HepG2 (cell line): ENCODE data around the gene KPNB1. TPM values are rescaled to one million over a fixed set of nuclear protein-coding genes. Genes with fewer than 3 reads are reported as not detected.

ENCODE experiments used
- ATAC-seq: fragments of 200-7000 bp; cut with Tn5 transposase; 3 replicates; pipeline ENCODE4 v1.9.1; 2020; ENCODE audit warnings: mild to moderate bottlenecking, moderate library complexity
- BruUV-seq: library from RNA; stranded (reverse); fragments of 400-500 nt; replicated peaks from 2 replicates; lab custom pipeline; 2021; lab: Mats Ljungman, UMichigan
- CTCF ChIA-PET: fragments of 300-600 bp; formaldehyde crosslinking; extraction: SDS; loops from one replicate; lab custom pipeline; 2021; ENCODE audit warnings: low total read pairs, inconsistent platforms, low intra/inter-chr PET ratio; lab: Yijun Ruan, JAX
- POLR2A ChIA-PET: fragments of 350-600 bp; sonication (Branson Sonifier 250); formaldehyde crosslinking; loops from one replicate; lab custom pipeline; 2020; ENCODE audit warnings: antibody characterized with exemption, inconsistent platforms; lab: Yijun Ruan, JAX
- DNase-seq: peaks from one replicate; pipeline ENCODE4 v3.0.0-alpha.2; 2015; ENCODE audit warnings: low spot score
- FAIRE-seq: peaks from 3 replicates; lab custom pipeline; 2011; peaks lifted over from hg19 to GRCh38; lab: Jason Lieb, UNC
- H2AFZ ChIP-seq: one replicate; pipeline ENCODE4 v1.6.1; 2011; ENCODE audit warnings: low read length, inconsistent platforms
- H3K27ac ChIP-seq: fragments of 300-600 bp; 3 replicates; pipeline ENCODE4 v1.8.0; 2011; ENCODE audit warnings: mixed run types, mild to moderate bottlenecking, mixed read lengths, low read length, inconsistent platforms; ENCODE audit not compliant: insufficient read depth; ENCODE audit errors: extremely low read length
- H3K27me3 ChIP-seq, 2 experiments: fragments of 200-600 bp in 1 of 2; 2 replicates in 1 of 2; 3 replicates in 1 of 2; pipeline versions ENCODE4 v1.6.0 to v1.8.0; 2011; ENCODE audit warnings: low read length in 2 of 2, mild to moderate bottlenecking in 2 of 2, moderate library complexity in 2 of 2, inconsistent platforms in 1 of 2; ENCODE audit not compliant: insufficient read depth in 2 of 2, control insufficient read depth in 1 of 2
- H3K36me3 ChIP-seq, 2 experiments: fragments of 200-600 bp in 1 of 2; replicated peaks in 1 of 2; 2 replicates in 1 of 2; 3 replicates in 1 of 2; pipeline versions ENCODE4 v1.5.1 to v1.8.0; 2011; ENCODE audit warnings: low read length in 2 of 2, inconsistent platforms in 1 of 2; ENCODE audit not compliant: insufficient read depth in 2 of 2, control insufficient read depth in 1 of 2
- H3K4me1 ChIP-seq: 2 replicates; pipeline ENCODE4 v1.5.1; 2012; ENCODE audit warnings: low read length, inconsistent platforms; ENCODE audit not compliant: insufficient read depth
- H3K4me2 ChIP-seq: 2 replicates; pipeline ENCODE4 v1.6.0; 2011; ENCODE audit warnings: low read depth, low read length, inconsistent platforms
- H3K4me3 ChIP-seq, 3 experiments: fragments of 200-600 bp in 1 of 3; sonication (generic), shearing (Covaris generic) in 1 of 3; replicated peaks in 1 of 3; 2 replicates each; pipeline ENCODE4 v1.5.1; 2011 to 2016; ENCODE audit warnings: low read length in 3 of 3, inconsistent platforms in 2 of 3, low read depth in 2 of 3, mild to moderate bottlenecking in 2 of 3, control low read depth in 1 of 3, mixed read lengths in 1 of 3; ENCODE audit not compliant: insufficient read depth in 1 of 3
- H3K79me2 ChIP-seq: one replicate; pipeline ENCODE4 v1.6.1; 2011; ENCODE audit warnings: low read length, inconsistent platforms; ENCODE audit not compliant: insufficient read depth
- H3K9ac ChIP-seq: 2 replicates; pipeline ENCODE4 v1.6.0; 2011; ENCODE audit warnings: mild to moderate bottlenecking, low read depth, low read length, inconsistent platforms; ENCODE audit not compliant: insufficient read depth
- H3K9me3 ChIP-seq: 2 replicates; pipeline ENCODE4 v1.5.1; 2012; ENCODE audit warnings: mild to moderate bottlenecking, low read length
- H4K20me1 ChIP-seq: 2 replicates; pipeline ENCODE4 v1.6.0; 2011; ENCODE audit warnings: inconsistent platforms, mild to moderate bottlenecking, low read length, moderate library complexity; ENCODE audit not compliant: insufficient read depth
- CENPX ChIP-seq: sonication (generic); formaldehyde crosslinking; IDR thresholded peaks from 2 replicates; pipeline ENCODE4 v1.9.0; 2021; ENCODE audit warnings: mild to moderate bottlenecking, missing genetic modification reagents, moderate library complexity
- FLYWCH1 ChIP-seq: sonication (generic); formaldehyde crosslinking; IDR thresholded peaks from 2 replicates; pipeline ENCODE4 v1.8.1; 2023; ENCODE audit warnings: mild to moderate bottlenecking, missing genetic modification reagents
- FOXA3 ChIP-seq: IDR thresholded peaks from 2 replicates; pipeline ENCODE4 v1.6.1; 2016; ENCODE audit warnings: missing genetic modification reagents, missing compliant biosample characterization
- GTF2F1 ChIP-seq: fragments of 150-350 bp; IDR thresholded peaks from 2 replicates; pipeline ENCODE4 v1.6.1; 2014; ENCODE audit warnings: low read length
- KLF13 ChIP-seq: sonication (generic); formaldehyde crosslinking; IDR thresholded peaks from 2 replicates; pipeline ENCODE4 v1.4.0; 2020; ENCODE audit warnings: mild to moderate bottlenecking, missing genetic modification reagents
- NFE2L1 ChIP-seq: sonication (generic); formaldehyde crosslinking; IDR thresholded peaks from 2 replicates; pipeline ENCODE4 v1.4.0; 2020; ENCODE audit warnings: missing genetic modification reagents, mild to moderate bottlenecking, borderline replicate concordance
- RBFOX2 ChIP-seq: fragments of 200-400 bp; formaldehyde crosslinking; IDR thresholded peaks from 2 replicates; pipeline ENCODE4 v1.6.1; 2017; ENCODE audit warnings: low read depth, mild to moderate bottlenecking, low read length
- ZBTB7B ChIP-seq: sonication (generic); formaldehyde crosslinking; IDR thresholded peaks from 2 replicates; pipeline ENCODE4 v1.4.0; 2020; ENCODE audit warnings: missing genetic modification reagents
- ZFP1 ChIP-seq: IDR thresholded peaks from 2 replicates; pipeline ENCODE4 v1.6.1; 2016
- ZNF207 ChIP-seq: fragments of 450-650 bp; IDR thresholded peaks from 2 replicates; pipeline ENCODE4 v1.6.1; 2016; ENCODE audit warnings: antibody characterized with exemption, borderline replicate concordance
- ZNF253 ChIP-seq: sonication (generic); formaldehyde crosslinking; IDR thresholded peaks from 2 replicates; pipeline ENCODE4 v1.8.0; 2022; ENCODE audit warnings: mild to moderate bottlenecking, missing genetic modification reagents, borderline replicate concordance
- ZNF331 ChIP-seq: sonication (generic); formaldehyde crosslinking; IDR thresholded peaks from 2 replicates; pipeline ENCODE4 v1.4.0; 2020; ENCODE audit warnings: missing genetic modification reagents
- ZNF496 ChIP-seq: sonication (generic); formaldehyde crosslinking; IDR thresholded peaks from 2 replicates; pipeline ENCODE4 v1.8.1; 2023; ENCODE audit warnings: mild to moderate bottlenecking, moderate library complexity, missing genetic modification reagents; ENCODE audit not compliant: insufficient replicate concordance
- ZNF552 ChIP-seq: sonication (generic); formaldehyde crosslinking; IDR thresholded peaks from 2 replicates; pipeline ENCODE4 v1.9.0; 2022; ENCODE audit warnings: missing genetic modification reagents, mild to moderate bottlenecking, borderline replicate concordance
- ZNF597 ChIP-seq: sonication (generic); formaldehyde crosslinking; IDR thresholded peaks from 2 replicates; pipeline ENCODE4 v1.5.0; 2020; ENCODE audit warnings: missing genetic modification reagents
- ZNF720 ChIP-seq: sonication (generic); formaldehyde crosslinking; IDR thresholded peaks from 2 replicates; pipeline ENCODE4 v1.4.0; 2020; ENCODE audit warnings: missing genetic modification reagents
- ZNF775 ChIP-seq: sonication (generic); formaldehyde crosslinking; IDR thresholded peaks from 2 replicates; pipeline ENCODE4 v1.4.0; 2020; ENCODE audit warnings: missing genetic modification reagents, mild to moderate bottlenecking, moderate library complexity, borderline replicate concordance
- WGBS: methylation state at CpG from one replicate; pipeline ENCODE4 v1.1.6; 2017; ENCODE audit warnings: low lambda C conversion rate; 5-methylcytosine and 5-hydroxymethylcytosine counted together
- in situ Hi-C: cut with HindIII; loops from 2 replicates; pipeline ENCODE4 v1.10.0; 2017; ENCODE audit warnings: low pct_unique_long_range_greater_than_20kb; ENCODE audit not compliant: extremely low pct_ligation_motif_present
- intact Hi-C: fragments of 100-400 bp; cut with micrococcal nuclease; formaldehyde crosslinking; loops from one replicate; pipeline ENCODE4 v1.10.0; 2022; ENCODE audit not compliant: unreplicated experiment
- polyA plus RNA-seq, 8 experiments: library from polyadenylated mRNA; depleted of rRNA in 3 of 8; stranded (reverse) in 7 of 8; unstranded in 1 of 8; fragments of >200 nt; fragmentation: Illumina TruSeq in 4 of 8; extraction: Trizol in 4 of 8; gene quantifications; 2 replicates each; pipeline versions ENCODE4 v1.2.1 to v1.2.3, GENCODE V29; 2011 to 2016; ENCODE audit warnings: low read depth in 4 of 8, missing spikeins in 1 of 8, mixed read lengths in 1 of 8; ENCODE audit not compliant: insufficient read depth in 1 of 8
- total RNA-seq, 5 experiments: library from RNA; depleted of rRNA; stranded (reverse); fragments of >200 nt; fragmentation: Illumina TruSeq; extraction: Trizol; gene quantifications; 2 replicates each; pipeline ENCODE4 v1.2.3, GENCODE V29; 2016; ENCODE audit warnings: low read depth in 1 of 5
- TF ChIP-seq, protein P1 (sequence below): sonication (generic); formaldehyde crosslinking; IDR thresholded peaks from 2 replicates; pipeline ENCODE4 v1.4.0; 2020; ENCODE audit warnings: mild to moderate bottlenecking, missing genetic modification reagents, borderline replicate concordance

Gene KPNB1
- total and polyA plus RNA-seq, 2 of the 13 experiments (the other 11 are each of a cell fraction or from before 2014, with no cell fraction given) = 164 to 424 TPM

DNA sequence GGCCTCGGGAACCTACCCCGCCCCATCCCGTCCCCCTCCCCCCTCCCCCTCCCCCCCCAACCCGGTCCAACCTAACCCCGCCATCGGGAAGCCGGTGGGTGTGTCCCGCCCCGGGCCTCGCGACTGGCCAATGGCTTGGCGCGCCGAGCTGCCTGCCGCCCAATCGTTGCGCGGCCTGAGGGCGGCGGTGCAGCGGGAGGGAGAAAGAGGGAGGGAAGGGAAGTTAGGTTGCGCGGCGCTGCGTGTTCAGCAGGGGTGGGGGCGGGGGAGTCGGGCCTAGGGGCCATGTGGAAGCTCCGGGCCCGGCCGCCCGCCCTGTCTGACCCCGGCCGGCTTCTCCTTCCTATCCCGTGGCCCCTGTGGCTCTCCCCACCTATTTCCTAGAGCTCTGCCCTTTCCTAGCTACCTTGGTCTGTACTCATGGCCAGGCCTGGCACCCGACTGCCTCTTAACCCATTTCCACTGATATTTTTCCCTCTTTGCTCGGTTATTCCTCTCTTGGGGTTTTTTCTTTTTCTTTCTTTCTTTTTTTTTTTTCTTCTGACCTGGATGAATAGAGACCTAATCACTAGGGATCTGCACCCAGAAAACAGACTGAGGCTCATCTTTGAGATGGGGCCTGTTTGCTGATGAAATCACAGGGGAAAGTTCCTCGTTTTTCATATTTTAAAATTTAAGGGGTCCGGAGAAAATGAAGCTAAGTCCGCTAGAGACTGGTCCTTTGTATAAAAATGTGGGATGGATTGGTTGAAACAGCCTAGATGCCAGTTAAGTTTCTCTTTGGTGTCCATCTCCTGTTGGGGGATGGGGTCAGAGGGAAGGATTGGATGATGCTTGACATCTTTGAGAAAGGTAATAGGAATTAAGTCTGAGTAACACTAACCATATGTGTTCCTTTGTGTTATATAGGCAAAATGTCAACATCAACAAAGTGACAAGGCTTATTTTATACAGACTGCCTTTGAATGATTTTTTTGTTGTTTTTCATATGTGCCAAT, 1.1 kb downstream of the KPNB1 start (continued):
- TF ChIP-seq GTF2F1 = no peak
- TF ChIP-seq ZNF496 = no peak
- TF ChIP-seq ZNF720 (CRISPR knock-in tag) = no peak
- TF ChIP-seq NFE2L1 (CRISPR knock-in tag) = no peak
- no peak for TF ChIP-seq CENPX (CRISPR knock-in tag)
- no peak for TF ChIP-seq ZBTB7B (CRISPR knock-in tag)
- no peak for TF ChIP-seq ZNF331 (CRISPR knock-in tag)
- TF ChIP-seq ZNF253 (CRISPR knock-in tag) = no peak
- TF ChIP-seq ZNF775 (CRISPR knock-in tag) = no peak

- intact Hi-C loops = loop anchor here (2.0 to 5.0 kb wide), 2 partner anchors 13 to 36 kb away; no protein-coding TSS in a partner anchor
- ChIA-PET POLR2A (interaction anchor here (6.7 kb wide), 1 partner anchor 12 kb away, joined by 59 read pairs; no protein-coding TSS in a partner anchor), CTCF (no interaction called here)
- Histone ChIP-seq H3K4me1 (peaks cover 65% of the 10 kb centered on the region), H3K36me3 (peaks cover 28 to 44% of the 10 kb centered on the region in 2 experiments), H3K27me3 (no peaks in the 10 kb centered on the region; a peak in 1 of 5 replicates), H3K4me3 (peak overlapping the region in 2 of 3 experiments; percentile 62 to 77; a peak in 2 of 6 replicates), H2AFZ (no peak overlapping the region), H3K27ac (peak overlapping the region; percentile 0), H3K79me2 (peaks cover 63% of the 10 kb centered on the region), H3K9me3 (no peaks in the 10 kb centered on the region), H3K9ac (peak overlapping the region; percentile 76; the same call in 1 of the 2 replicates), H3K4me2 (peak overlapping the region; percentile 81), H4K20me1 (peaks cover 24% of the 10 kb centered on the region)
- no peak for FAIRE-seq
- in situ Hi-C loops = no loop called here
- 81% methylated on average over 2 of the region's 2 CpGs for WGBS
- ATAC-seq = no peak
- DNase-seq = no peak
- TSS peak; percentile 59 for BruUV-seq
- TF ChIP-seq ZNF207 (no peak), ZFP1 (no peak), FLYWCH1 (no peak), FOXA3 (no peak), ZNF597 (CRISPR knock-in tag) (no peak), KLF13 (CRISPR knock-in tag) (no peak), ZNF552 (CRISPR knock-in tag) (no peak), RBFOX2 (peak; percentile 69; the same call in 1 of the 2 replicates)
- TF ChIP-seq, protein P1, sequence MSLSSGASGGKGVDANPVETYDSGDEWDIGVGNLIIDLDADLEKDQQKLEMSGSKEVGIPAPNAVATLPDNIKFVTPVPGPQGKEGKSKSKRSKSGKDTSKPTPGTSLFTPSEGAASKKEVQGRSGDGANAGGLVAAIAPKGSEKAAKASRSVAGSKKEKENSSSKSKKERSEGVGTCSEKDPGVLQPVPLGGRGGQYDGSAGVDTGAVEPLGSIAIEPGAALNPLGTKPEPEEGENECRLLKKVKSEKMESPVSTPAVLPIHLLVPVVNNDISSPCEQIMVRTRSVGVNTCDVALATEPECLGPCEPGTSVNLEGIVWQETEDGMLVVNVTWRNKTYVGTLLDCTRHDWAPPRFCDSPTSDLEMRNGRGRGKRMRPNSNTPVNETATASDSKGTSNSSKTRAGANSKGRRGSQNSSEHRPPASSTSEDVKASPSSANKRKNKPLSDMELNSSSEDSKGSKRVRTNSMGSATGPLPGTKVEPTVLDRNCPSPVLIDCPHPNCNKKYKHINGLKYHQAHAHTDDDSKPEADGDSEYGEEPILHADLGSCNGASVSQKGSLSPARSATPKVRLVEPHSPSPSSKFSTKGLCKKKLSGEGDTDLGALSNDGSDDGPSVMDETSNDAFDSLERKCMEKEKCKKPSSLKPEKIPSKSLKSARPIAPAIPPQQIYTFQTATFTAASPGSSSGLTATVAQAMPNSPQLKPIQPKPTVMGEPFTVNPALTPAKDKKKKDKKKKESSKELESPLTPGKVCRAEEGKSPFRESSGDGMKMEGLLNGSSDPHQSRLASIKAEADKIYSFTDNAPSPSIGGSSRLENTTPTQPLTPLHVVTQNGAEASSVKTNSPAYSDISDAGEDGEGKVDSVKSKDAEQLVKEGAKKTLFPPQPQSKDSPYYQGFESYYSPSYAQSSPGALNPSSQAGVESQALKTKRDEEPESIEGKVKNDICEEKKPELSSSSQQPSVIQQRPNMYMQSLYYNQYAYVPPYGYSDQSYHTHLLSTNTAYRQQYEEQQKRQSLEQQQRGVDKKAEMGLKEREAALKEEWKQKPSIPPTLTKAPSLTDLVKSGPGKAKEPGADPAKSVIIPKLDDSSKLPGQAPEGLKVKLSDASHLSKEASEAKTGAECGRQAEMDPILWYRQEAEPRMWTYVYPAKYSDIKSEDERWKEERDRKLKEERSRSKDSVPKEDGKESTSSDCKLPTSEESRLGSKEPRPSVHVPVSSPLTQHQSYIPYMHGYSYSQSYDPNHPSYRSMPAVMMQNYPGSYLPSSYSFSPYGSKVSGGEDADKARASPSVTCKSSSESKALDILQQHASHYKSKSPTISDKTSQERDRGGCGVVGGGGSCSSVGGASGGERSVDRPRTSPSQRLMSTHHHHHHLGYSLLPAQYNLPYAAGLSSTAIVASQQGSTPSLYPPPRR (CRISPR knock-in tag) = no peak
Observed at GRCh38 chr17:47651704-47652103, 2.0 kb downstream of the KPNB1 start.
